WI38 (cell line): ENCODE data around the gene LSM2.
A peak's percentile ranks its signal among the peaks of the same experiment; 100 is the strongest.

Experiments
- H3K4me3 ChIP-seq: 2 replicates; pipeline ENCODE4 v1.5.1; 2011; ENCODE audit warnings: low read depth, mild to moderate bottlenecking, control low read depth, low read length
- CTCF ChIP-seq: IDR thresholded peaks from 2 replicates; pipeline ENCODE4 v1.5.1; 2012; ENCODE audit warnings: low read depth, mild to moderate bottlenecking, control low read depth, low read length

Gene LSM2

GRCh38 chr6:31775184-31775583, 31.6 kb downstream of the LSM2 start:
- H3K4me3 ChIP-seq: no peak overlapping the region
- TF ChIP-seq CTCF: no peak

GRCh38 chr6:31771992-31772358, 34.8 kb downstream of the LSM2 start:
- TF ChIP-seq CTCF: no peak
- H3K4me3 ChIP-seq: no peak overlapping the region

GRCh38 chr6:31770860-31771259, 35.9 kb downstream of the LSM2 start:
- TF ChIP-seq CTCF: no peak
- H3K4me3 ChIP-seq: no peak overlapping the region

- peak; percentile 86 for TF ChIP-seq CTCF
- no peak overlapping the region for H3K4me3 ChIP-seq
Observed at GRCh38 chr6:31769684-31770371, 36.9 kb downstream of the LSM2 start.

GRCh38 chr6:31768363-31769257, 38.2 kb downstream of the LSM2 start:
- no peak for TF ChIP-seq CTCF
- H3K4me3 ChIP-seq: no peak overlapping the region

- no peak overlapping the region for H3K4me3 ChIP-seq
- TF ChIP-seq CTCF: no peak
Observed at GRCh38 chr6:31767096-31767645, 39.6 kb downstream of the LSM2 start.
